Lower lobe of right lung (tissue), 2 donors: ENCODE data around the gene CPXM2. TPM values are rescaled to one million over a fixed set of nuclear protein-coding genes. Genes with fewer than 3 reads are reported as not detected.

Source experiments
- ATAC-seq, 2 donors: fragments of 200-7000 bp; cut with Tn5 transposase; one replicate each; pipeline ENCODE4 v1.9.1; 2020 to 2022; ENCODE audit warnings: mild to moderate bottlenecking in 2 of 2, moderate library complexity in 2 of 2
- DNase-seq: peaks from one replicate; pipeline ENCODE4 v3.0.0-alpha.2; 2020
- H3K27ac ChIP-seq: fragments of 200-600 bp; one replicate; pipeline ENCODE4 v1.8.0; 2022
- H3K27me3 ChIP-seq: fragments of 200-600 bp; one replicate; pipeline ENCODE4 v1.8.0; 2022; ENCODE audit warnings: low read depth
- H3K36me3 ChIP-seq: fragments of 200-600 bp; one replicate; pipeline ENCODE4 v1.8.0; 2022; ENCODE audit warnings: mild to moderate bottlenecking
- H3K4me1 ChIP-seq: fragments of 200-600 bp; one replicate; pipeline ENCODE4 v1.8.0; 2022
- H3K4me3 ChIP-seq: fragments of 200-600 bp; one replicate; pipeline ENCODE4 v1.8.0; 2022; ENCODE audit warnings: mild to moderate bottlenecking
- H3K9me3 ChIP-seq: fragments of 200-600 bp; one replicate; pipeline ENCODE4 v1.8.0; 2022
- CTCF ChIP-seq: fragments of 200-600 bp; IDR thresholded peaks from one replicate; pipeline ENCODE4 v1.8.0; 2022; ENCODE audit warnings: antibody characterized with exemption, mild to moderate bottlenecking
- intact Hi-C: fragments of 100-400 bp; cut with DNase I; formaldehyde crosslinking; loops from one replicate; pipeline ENCODE4 v1.11.0; 2022
- long read RNA-seq: library from polyadenylated mRNA; unstranded; transcript quantifications from one replicate; pipeline ENCODE4 v2.0.0, GENCODE V29; 2021
- total RNA-seq: library from RNA; stranded (reverse); fragmentation: NEBNext Ultra II Directional; extraction: Animal tissue kit (Norgen Biotek cat#: 25700); gene quantifications from one replicate; pipeline ENCODE4 v1.2.1, GENCODE V29; 2021
- donor health status: DM: no; HTN: yes; CAD: no; lungs with severe emphysema.

The CPXM2 gene
- total RNA-seq, result 6.3 TPM
- long read RNA-seq, partial matches to known transcripts, result 9 of 12 reads
- long read RNA-seq, other reads (novel, unspliced or antisense), result 1 of 12 reads

DNA sequence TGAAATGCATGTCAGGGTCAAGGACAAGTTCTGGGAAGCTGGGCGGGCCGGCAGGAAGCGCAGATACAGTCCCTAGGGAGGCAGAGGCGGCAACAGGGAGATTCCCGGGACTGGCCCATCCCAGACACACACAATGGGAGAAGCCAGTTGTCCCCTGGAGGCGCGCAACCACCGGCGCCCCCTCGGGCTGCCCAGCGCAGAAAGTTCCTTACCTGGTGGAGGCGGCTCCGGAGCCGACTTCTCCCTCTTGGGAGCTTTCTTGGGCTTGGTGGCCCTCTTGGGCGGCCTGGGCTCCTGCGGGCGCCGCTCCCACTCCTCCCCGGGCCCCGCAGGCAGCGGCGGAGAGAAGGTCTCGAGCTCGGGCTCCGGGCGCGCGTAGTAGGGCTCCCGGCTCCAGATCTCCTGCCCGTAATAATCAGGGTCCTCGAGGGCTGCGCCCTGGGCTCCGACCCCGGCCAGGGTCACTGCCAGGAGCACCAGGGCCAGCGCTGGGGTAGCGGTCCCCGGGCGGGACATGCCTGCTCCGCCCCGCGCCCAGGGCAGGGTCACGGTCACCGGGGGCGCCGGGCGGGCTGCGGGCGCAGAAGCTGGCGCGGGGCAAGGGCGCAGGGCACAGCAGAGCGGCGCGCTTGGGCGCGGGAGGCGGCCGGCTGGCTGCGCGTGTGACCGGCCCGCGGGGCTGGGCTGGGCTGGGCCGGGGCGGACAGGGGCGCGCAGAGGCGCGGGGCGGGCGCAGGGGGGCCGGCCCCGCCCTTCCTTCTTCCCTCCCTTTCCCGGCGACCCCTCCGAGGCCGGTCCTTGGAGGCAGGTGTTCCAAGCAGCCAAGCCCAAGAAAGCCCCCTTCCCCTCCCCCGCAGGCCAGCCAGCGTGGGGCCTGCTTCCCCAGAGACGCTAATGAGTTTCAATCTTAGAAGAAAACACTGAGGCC, at the start of gene CPXM2:
Gene CPXM2 (minus strand): TSS at position 664 of the 928 bp plus-strand sequence. CDS start 148 bp downstream, at position 516.
- Histone ChIP-seq H3K36me3 (no peaks in the 10 kb centered on the region), H3K27ac (peak within 1 kb of the TSS; percentile 46), H3K4me3 (peak within 1 kb of the TSS; percentile 35), H3K27me3 (peaks cover 24% of the 10 kb centered on the region), H3K9me3 (no peaks in the 10 kb centered on the region), H3K4me1 (no peaks in the 10 kb centered on the region)
- intact Hi-C loops, result no loop called here
- DNase-seq (no peak), ATAC-seq (peak in 1 of 2 donors; percentile 42)
- no peak for TF ChIP-seq CTCF

- Histone ChIP-seq H3K4me1 (no peaks in the 10 kb centered on the region), H3K27me3 (no peaks in the 10 kb centered on the region), H3K9me3 (no peaks in the 10 kb centered on the region), H3K27ac (no peak overlapping the region), H3K36me3 (no peaks in the 10 kb centered on the region), H3K4me3 (no peak overlapping the region)
- ATAC-seq (no peak), DNase-seq (no peak)
- intact Hi-C loops, result no loop called here
- TF ChIP-seq CTCF, result no peak
Observed at GRCh38 chr10:123939591-123939990, 48.0 kb upstream of the CPXM2 start.

DNA sequence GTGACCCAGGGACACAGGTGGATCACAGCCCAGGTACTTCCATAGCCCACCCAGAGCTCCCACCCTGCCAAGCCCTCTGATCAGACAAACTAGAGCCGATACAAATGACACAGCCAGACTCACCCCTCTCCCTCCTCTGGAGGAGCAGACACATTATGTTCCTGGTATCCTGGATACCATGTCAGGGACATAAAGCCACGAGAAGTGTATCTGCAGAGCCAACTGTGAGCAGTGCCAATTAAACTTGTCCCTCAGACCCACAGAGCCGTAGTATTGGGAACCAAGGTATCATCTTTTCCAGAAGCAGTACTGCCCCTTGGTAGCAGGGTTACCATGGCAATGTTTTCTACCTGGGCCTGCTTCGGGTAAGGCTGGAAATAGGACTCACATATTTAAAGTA, 47.3 kb upstream of the CPXM2 start:
- no peak for ATAC-seq
- no peaks in the 10 kb centered on the region for H3K9me3 ChIP-seq
- H3K27me3 ChIP-seq, result no peaks in the 10 kb centered on the region
- H3K4me1 ChIP-seq, result no peaks in the 10 kb centered on the region
- no peak overlapping the region for H3K4me3 ChIP-seq
- intact Hi-C loops, result no loop called here
- H3K36me3 ChIP-seq, result no peaks in the 10 kb centered on the region
- no peak for TF ChIP-seq CTCF
- DNase-seq, result no peak
- no peak overlapping the region for H3K27ac ChIP-seq

GRCh38 chr10:123936426-123936825, 44.8 kb upstream of the CPXM2 start:
- ATAC-seq, result no peak

DNA sequence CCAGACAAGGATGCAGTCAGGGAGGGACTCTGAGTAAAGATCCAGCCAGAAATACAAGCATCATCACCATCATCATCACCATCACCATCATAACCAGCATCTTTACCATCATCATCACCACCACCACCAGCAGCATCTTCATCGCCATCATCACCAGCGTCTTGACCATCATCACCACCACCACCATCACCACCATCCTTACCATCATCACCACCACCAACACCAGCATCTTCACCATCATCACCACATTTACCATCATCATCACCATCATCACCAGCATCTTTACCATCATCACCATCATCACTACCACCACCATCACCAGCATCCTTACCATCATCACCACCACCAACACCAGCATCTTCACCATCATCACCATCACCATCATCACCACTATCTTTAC, 44.1 kb upstream of the CPXM2 start:
- ATAC-seq (no peak), DNase-seq (no peak)
- Histone ChIP-seq H3K36me3 (no peaks in the 10 kb centered on the region), H3K27me3 (no peaks in the 10 kb centered on the region), H3K27ac (no peak overlapping the region), H3K9me3 (no peaks in the 10 kb centered on the region), H3K4me1 (no peaks in the 10 kb centered on the region), H3K4me3 (no peak overlapping the region)
- intact Hi-C loops, result no loop called here
- TF ChIP-seq CTCF, result no peak

More at GRCh38 chr10:123936426-123936825, 44.8 kb upstream of the CPXM2 start:
- no peak for TF ChIP-seq CTCF
- Histone ChIP-seq H3K4me1 (no peaks in the 10 kb centered on the region), H3K27me3 (no peaks in the 10 kb centered on the region), H3K9me3 (no peaks in the 10 kb centered on the region), H3K27ac (no peak overlapping the region), H3K36me3 (no peaks in the 10 kb centered on the region), H3K4me3 (no peak overlapping the region)
- no peak for DNase-seq
- intact Hi-C loops, result no loop called here
